ENCODE data around the gene SDK2.

The SDK2 gene

DNA sequence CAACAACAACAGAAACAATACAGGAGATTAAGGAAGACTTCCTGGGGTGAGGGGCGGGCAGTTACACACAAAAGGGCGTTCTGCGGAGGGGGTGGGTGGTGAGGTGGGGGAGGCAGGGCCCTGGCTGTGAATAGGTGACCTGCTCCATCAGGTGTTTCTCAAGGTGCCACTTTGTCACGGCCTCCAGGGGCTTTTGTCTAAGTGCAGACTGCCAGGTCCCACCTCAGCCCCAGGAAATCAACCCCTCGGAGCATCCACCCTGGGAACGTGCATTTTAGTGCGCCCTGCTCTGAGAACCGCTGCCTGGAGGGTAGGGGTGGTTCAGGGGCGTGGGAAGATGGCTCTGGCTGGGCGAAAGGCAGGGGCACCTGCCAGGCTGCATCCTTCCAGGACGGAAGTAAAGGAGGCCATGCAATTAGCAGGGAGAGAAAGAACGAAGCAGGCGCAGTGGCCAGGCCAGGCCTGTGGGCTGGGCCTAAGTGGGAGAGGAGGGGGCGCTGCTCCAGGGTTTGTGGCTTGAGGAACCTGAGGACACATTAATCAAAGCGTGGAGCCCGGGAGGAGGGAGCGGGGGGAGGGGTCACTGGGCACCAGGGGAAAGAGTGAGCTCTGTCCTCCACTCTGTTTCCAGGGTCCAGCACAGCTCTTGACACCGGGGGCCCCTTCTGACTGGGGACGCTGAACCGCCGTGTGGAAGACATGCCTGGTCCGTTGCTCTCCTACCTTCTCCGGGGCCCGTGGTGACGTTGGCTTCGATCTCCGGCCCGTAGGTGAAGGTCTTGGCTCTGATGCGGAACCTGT lies 283.1 kb downstream of the SDK2 start:
- TF ChIP-seq POLR2AphosphoS5 (IDR thresholded peaks at IDR 0.05; ENCODE audit: low read depth) (no peak), GABPA (IDR thresholded peaks at IDR 0.05; ENCODE audit: low read depth) (no peak), REST (IDR thresholded peaks at IDR 0.05; ENCODE audit: insufficient replicate concordance, low read depth) (no peak), SPI1 (IDR thresholded peaks at IDR 0.05; ENCODE audit: borderline replicate concordance, low read depth) (no peak), CTCF (IDR thresholded peaks at IDR 0.05; ENCODE audit: insufficient read depth, low read length) (no peak)
- DNase-seq (ENCODE audit: low read depth in 1 of 2, low spot score in 1 of 2), result no peak
- Histone ChIP-seq H3K27ac (replicated peaks) (no peak overlapping the region), H3K27me3 (ENCODE audit: insufficient read depth, poor library complexity, severe bottlenecking) (no peaks in the 10 kb centered on the region), H3K4me3 (replicated peaks; ENCODE audit: insufficient read depth, low read length) (no peak overlapping the region)

- Histone ChIP-seq H3K27me3 (ENCODE audit: insufficient read depth, poor library complexity, severe bottlenecking) (no peaks in the 10 kb centered on the region), H3K27ac (replicated peaks) (no peak overlapping the region)
- TF ChIP-seq SPI1 (IDR thresholded peaks at IDR 0.05; ENCODE audit: borderline replicate concordance, low read depth), result no peak
- TF ChIP-seq GABPA (IDR thresholded peaks at IDR 0.05; ENCODE audit: low read depth), result no peak
- no peak for TF ChIP-seq POLR2AphosphoS5 (IDR thresholded peaks at IDR 0.05; ENCODE audit: low read depth)
- no peak for TF ChIP-seq CTCF (IDR thresholded peaks at IDR 0.05; ENCODE audit: insufficient read depth, low read length)
- no peak for TF ChIP-seq REST (IDR thresholded peaks at IDR 0.05; ENCODE audit: insufficient replicate concordance, low read depth)
Observed at GRCh38 chr17:73359987-73360410, 284.2 kb downstream of the SDK2 start.

GRCh38 chr17:73359352-73359751 lies 284.9 kb downstream of the SDK2 start:
- no peak overlapping the region for H3K27ac ChIP-seq (replicated peaks)
- DNase-seq (ENCODE audit: low read depth in 1 of 2, low spot score in 1 of 2), result no peak
- no peaks in the 10 kb centered on the region for H3K27me3 ChIP-seq (ENCODE audit: insufficient read depth, poor library complexity, severe bottlenecking)
- H3K4me3 ChIP-seq (replicated peaks; ENCODE audit: insufficient read depth, low read length), result no peak overlapping the region
- TF ChIP-seq CTCF (IDR thresholded peaks at IDR 0.05; ENCODE audit: insufficient read depth, low read length), result no peak
- no peak for TF ChIP-seq POLR2AphosphoS5 (IDR thresholded peaks at IDR 0.05; ENCODE audit: low read depth)
- no peak for TF ChIP-seq GABPA (IDR thresholded peaks at IDR 0.05; ENCODE audit: low read depth)
- TF ChIP-seq REST (IDR thresholded peaks at IDR 0.05; ENCODE audit: insufficient replicate concordance, low read depth), result no peak
- no peak for TF ChIP-seq SPI1 (IDR thresholded peaks at IDR 0.05; ENCODE audit: borderline replicate concordance, low read depth)

More at GRCh38 chr17:73359987-73360410, 284.2 kb downstream of the SDK2 start:
- DNase-seq (ENCODE audit: low read depth in 1 of 2, low spot score in 1 of 2), result no peak
- H3K4me3 ChIP-seq (replicated peaks; ENCODE audit: insufficient read depth, low read length), result no peak overlapping the region
